GM18499 (cell line): ENCODE measurements around the gene EMC10.
"Not testable (repeated sequence)": the region's sequence is repeated elsewhere in the genome, so short reads cannot be mapped to it uniquely, and the experiment has no call there.

Source experiments
- ATAC-seq: cut with Tn5 transposase; IDR thresholded peaks from one replicate; pipeline ENCODE4 v1.9.1; 2021; ENCODE audit warnings: moderate number of reproducible peaks; ENCODE audit not compliant: insufficient read depth, unreplicated experiment

EMC10 gene

DNA sequence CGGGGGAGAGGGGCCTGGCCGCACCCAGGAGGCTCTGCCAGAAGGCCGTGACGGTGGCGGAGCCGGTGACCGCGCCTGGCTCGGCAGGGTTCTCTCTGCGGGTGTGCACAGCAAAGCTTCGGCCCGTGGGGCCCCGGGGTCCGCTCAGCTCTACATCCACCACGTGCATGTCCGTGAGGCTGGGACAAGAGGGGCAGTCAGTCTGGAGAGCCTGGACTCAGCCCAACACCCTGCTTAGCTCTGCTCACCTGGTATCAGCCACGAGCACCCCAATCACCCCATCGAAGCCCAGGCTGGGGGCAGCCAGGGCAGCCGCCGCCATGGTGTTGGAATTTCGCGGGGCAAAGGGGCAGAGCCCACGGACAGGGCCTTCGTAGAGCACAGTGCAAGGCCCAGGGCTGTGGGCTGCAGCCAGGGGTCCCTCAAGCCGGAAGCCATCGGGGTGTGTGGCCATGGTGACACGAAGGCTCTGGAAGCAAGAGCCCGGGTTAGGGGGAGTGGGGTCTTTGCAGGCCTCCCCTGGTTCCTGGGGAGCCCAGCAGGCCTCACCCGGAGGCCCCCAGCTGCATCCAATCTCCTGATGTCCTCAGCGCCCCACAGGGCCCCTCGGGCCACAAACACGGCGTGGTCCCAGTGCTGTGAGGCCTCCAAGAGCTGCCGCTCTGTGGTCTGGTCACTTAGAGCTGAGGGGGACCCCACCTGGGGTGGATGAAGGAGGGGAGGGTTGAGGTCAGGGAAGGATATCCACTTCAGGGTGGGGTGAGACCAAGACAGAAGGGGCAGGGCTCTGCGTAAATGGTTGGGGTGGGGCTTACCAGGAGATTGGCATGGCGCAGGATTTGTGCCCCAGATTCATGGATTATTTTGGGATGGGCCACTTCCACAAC lies 36.0 kb downstream of the EMC10 start:
- ATAC-seq: no peak

DNA sequence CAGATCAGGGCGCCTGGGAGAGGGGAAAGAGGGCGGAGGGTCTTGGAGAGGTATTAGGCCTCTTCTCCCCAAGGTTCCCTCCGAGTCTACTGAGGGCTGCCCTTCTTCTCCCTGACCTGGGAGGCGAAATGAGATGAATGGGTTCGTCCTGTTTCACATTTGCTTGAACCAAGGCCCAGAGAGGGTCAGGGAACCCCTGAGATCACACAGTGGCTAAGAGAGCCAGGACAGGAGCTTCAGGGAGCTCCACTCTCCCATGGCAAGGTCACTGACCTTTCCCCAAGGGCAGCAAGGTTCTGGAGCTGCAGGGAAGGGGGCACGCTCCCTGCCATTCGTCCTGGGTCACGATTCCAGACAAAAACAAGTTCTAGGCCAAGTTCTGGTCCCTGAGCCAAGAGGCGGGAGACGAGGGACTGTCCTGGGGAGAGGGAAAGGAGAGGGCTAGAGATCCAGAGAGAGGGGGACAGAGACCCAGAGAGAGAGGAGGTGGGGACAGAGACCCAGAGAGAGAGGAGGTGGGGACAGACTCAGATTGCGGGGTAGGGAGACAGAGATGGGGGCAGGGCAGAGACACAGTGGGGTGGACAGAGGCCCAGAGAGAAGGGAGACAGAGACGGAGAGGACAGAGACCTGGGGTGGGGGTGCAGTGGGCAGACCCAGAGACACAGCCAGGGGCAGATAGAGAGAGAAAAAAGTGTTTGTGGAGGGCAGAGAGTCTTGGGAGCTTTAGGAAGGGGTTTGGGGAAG lies 36.9 kb downstream of the EMC10 start:
- no peak for ATAC-seq

DNA sequence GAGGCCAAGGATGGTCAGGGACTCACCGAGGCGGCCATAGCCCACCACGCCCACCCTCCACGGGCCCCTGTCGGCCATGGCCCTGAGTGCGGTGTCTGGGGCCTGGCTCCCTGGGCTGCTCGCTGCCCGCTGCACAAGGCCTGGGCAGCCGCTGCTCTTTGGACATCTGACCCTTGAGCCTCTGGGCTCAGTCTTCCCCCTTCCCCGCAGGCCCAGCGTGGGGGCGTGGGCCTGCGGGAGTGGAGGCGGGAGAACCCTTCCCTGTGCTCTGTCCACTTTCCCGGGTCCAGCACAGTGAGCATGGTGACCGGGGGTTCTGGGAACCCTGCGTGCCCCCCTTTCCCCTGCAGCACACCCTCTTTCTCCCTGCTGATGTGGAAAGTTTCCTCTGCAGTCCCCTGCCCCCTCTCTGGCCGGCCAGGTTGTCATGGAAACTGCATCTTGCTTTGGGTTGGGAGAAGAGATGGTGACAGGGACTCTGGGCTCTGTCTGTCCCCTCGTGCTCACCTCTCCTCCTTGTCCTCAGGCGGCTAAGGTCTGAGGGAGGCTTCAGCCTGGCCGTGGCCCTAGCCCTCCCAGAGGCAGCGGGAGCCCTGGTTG lies 37.5 kb downstream of the EMC10 start, which contains the start of gene ASPDH:
TSS of gene ASPDH (minus strand) at position 168 of the 600 bp plus-strand sequence. CDS start at position 78, 90 bp downstream.
- no peak for ATAC-seq

DNA sequence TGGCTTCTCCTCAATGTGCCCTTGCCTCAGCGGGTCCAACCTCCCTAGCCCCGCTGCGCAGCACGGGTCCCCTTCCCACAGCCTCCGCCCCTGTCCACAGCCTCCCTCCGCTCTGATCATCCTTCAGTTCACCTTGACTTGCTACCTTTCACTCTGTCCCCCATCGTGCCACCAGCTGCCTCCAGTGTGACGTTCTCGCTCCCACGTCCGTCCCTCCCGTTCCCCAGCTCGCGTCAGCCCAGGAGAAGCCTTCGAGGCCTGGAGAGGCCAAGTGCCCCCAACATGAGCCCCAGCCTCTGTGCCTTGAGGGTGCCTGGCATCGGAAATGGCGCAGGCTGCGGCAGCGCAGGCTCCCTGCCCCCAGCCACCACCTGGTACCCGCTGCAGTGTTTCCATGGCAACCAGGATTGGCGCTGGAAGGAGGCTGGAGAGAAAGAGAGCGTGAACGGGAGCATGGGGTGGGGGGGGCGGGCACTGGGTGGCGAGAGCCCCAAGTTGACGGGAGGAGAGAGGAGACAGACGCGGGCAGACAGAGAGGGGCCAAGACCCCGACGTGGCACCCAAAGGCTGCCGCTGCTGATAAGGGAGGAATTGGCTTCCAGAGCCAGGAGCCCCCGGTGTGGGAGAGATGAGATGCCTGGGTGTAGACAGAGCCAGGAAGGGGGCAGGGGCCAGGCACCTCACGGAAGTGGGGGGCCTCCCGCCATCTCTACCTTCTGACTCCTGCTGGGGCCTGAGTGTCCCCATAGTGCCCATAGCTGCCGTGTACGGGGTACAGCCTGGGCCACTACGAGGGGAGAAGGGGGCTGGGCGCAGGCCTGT lies 38.2 kb downstream of the EMC10 start:
- ATAC-seq: no peak

DNA sequence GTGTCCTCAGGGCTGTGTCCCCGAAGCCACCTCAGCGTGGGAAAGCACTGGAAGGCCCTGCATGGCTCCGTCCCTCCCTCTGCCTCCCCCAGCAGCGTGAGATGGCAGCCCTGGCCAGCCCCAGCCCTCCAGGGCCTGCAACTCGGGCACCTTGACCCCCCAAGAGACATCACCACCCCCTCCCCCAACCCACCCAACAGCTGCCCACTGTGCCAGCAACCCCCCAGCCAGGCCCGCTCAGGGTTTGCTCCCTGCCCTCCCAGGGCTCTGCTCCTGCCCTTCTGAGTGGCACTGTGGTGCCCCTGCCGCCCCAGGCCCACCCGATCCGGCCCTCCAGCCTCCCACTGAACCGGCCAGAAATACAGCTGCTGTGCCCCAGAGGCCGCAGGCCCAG lies 38.9 kb downstream of the EMC10 start:
- no peak for ATAC-seq

DNA sequence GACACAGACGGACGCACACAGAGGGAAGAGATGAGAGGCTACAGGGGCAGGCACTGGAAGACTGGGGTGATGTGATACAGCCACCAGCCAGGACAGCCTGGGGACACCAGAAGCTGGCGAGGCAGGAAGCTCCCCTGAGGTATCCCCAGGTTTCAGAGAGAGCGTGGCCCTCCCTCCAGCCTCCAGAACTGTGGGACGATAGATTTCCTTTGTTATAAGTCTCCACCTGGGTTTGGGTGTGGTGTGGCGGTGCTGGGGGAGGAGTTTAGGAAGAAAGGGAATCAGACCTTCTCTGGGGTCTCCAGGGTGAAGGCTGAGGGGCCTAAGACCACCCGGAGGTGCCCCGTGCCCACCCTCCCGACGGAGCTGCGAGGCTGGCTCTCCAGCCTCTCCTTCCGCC lies 40.1 kb downstream of the EMC10 start:
- ATAC-seq: no peak

DNA sequence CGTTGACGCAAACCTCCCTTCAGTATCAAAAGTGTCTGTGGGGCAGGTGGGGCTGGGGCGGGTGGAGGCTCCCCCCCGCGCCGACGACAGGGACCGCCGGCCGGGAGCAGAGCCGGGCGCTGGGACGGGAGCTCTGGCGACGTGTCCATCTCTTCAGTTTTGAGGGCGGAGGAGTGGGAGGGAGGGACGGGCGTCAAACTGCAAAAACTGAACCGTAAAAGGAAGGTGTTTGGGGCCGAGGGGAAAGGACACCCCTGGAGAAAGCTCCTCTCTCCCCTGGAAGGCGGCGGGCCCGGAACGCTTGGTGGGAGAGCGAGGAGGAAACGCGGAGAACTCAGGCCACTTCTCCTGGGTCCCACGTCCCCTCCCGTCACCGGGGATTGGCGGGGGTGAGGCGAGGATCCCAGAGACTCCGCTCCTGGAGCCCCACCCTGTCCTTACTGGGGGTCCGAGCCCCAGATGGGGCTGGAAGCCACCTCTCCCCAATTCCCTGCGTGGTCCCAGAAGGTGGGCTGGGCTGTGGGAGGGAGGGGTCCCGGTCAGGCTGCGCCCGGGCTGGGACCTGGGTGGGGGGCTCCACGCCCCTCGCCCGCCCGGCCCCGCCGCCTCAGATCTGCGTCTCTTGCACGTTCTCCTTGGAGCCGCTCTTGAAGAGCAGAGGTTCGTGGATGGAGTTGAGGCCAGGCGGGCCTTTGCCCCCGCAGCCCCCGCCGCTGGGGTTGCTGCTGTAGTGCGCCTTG lies 40.8 kb downstream of the EMC10 start:
- ATAC-seq: no peak

DNA sequence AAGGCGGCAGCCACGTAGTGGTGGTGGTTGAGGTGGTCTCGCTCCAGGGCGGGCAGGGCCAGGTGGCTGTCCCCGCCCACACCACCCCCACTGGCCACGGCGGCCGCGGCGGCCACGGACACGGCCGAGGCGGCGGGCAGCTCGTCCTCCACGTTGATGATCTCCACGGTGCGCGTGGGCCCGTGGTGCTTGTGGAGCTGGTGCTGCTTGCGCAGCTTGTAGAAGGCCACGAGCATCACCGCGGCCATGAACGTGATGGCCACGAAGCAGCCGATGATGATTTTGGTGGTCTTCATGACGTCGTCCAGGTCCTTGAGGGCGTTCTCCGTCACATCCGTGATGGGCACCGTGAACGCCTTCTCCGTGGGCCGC lies 41.4 kb downstream of the EMC10 start:
- ATAC-seq: no peak

DNA sequence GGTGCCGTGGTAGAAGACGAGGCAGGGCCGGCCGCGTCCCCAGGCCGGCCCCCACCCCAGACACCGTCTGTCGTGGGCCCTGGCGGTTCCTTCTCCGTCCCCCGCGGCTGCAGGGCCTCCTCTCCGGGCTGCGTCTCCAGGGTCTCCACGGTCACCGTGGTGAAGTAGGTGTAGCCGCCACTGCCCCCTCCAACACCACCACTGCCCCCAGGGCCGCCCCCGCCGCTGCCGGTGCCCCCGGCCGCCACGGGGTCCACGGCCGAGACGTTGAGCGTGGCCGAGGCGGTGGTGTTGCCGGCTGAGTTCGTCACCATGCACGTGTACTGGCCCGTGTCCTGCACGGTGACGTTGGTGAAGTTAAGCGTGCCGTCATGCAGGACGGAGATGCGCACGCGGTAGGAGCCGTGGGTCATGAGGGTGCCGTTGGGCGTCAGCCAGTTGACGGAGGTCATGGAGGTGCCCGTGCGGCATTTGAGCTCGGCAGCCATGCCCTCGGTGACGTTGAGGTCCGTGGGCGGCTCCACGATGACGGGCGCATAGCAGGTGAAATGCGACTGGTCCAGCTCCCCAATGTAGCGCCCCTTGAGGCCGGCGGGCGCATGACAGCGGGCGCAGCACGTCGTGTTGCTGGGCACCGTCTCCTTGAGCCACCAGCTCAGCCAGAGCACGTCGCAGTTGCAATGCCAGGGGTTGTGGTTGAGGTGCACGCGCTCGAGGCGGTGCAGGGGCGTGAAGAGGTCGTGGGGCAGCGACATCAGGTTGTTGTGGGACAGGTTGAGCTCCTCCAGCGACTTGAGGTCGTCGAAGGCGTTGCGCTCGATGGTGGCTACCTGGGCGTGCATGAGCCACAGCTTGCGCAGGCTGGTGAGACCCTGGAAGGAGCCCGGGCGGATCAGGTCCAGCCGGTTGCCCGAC lies 42.0 kb downstream of the EMC10 start:
- ATAC-seq: no peak

DNA sequence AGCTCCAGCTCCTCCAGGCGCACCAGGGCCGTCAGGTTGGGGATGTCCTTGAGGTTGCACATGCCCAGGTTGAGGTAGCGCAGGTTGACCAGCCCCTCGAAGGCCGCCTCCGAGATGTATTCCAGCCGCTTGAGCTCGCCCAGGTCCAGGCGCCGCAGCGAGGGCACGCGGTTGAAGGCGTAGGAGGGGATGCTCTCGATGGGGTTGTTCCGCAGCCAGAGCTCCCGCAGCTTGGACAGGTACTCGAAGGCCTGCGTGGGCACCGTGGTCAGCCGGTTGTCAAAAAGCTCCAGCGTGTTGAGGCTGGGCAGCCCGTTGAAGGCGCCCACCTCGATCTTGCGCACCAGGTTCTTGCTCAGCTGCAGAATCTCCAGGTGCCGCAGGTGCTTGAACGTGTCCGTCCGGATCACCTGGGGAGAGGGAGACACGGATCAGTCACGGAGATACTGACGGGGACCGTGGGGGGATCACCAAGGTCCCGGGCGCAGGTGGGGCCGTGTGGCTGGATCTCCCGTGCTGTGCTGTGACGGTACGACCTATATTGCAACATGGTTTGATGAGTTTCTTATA lies 42.8 kb downstream of the EMC10 start:
- no peak for ATAC-seq

DNA sequence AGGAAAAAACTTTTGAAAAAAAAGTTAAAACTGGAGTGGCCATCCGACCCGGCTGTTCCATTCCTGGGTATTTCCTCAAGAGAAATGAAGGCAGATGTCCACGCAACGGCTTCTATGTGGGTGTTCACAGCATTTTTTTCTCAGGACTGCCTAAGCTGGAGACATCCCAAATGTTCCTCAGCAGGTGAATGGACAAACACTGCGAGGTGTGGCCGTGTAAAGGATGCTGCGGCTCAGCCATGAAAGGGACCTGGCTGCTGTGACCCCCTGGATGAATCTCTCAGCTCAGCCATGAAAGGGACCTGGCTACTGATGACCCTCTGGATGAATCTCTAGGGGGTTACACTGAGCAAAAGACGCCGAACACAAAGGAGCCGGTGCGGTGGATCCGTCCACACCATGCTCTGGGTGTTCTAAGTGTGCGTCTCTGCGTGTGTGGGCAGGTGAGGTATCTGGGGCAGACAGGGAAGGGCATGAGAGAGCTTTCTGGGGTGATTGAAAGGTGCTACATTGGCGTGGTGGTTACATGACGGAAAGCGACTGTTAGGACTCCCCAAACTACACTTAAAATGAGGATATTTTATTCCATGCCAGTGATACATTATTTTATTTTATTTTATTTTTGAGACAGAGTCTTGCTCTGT lies 44.6 kb downstream of the EMC10 start:
- ATAC-seq: no peak

DNA sequence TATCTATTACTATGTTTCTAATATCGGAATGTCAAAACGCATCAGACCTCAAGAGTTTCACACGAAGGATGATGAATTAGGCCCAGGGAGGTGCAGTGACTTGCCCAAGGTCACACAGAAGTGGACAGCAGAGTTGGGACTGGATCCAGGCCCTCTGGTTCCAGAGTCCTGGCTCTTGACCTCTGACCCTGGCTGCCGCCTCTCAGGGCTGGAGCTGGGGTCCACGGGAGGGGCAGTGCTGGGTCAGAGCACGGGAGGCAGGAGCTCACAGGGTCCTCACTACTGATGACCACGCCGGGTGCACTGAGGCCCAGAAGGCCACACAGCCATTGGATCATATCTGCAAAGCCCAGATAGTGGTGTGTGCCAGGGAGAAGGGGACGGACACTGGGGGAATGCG lies 46.6 kb downstream of the EMC10 start:
- no peak for ATAC-seq

DNA sequence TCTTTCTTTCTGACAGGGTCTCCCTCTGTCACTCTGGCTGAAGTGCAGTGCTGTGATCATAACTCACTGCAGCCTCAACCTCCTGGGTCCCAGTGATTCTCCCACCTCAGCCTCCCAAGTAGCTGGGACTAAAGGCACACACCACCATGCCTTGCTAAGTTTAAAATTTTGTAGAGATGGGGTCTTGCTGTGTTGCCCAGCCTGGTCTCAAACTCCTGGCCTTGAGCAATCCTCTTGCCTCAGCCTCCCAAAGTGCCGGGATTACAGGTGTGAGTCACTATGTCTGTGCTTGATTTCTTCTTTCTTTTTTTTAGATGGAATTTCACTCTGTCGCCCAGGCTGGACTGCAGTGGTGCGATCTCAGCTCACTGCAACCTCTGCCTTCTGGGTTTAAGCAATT lies 51.7 kb downstream of the EMC10 start:
- ATAC-seq: not testable (repeated sequence)

DNA sequence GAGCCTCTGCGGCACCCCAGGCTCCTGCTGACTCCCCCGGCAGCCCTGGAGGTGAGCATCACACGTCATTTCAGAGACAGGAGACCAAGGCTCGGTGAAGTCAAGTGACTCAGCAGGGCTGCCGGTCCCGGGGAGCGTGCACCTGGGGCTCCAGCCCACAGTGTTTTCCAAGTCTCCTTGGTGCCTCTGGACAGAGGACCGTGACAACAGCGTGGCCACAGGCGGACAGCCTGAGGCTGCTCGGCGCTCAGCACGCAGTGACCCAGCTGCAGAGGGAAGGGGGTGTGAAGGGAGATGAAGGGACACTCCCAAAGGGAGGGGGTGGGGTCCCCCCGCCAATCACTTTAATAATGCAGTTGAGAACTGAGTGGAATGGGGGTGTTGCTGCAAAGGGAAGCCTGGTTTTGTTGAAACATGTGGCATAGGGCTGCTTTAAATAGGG lies 54.9 kb downstream of the EMC10 start:
- ATAC-seq: no peak

DNA sequence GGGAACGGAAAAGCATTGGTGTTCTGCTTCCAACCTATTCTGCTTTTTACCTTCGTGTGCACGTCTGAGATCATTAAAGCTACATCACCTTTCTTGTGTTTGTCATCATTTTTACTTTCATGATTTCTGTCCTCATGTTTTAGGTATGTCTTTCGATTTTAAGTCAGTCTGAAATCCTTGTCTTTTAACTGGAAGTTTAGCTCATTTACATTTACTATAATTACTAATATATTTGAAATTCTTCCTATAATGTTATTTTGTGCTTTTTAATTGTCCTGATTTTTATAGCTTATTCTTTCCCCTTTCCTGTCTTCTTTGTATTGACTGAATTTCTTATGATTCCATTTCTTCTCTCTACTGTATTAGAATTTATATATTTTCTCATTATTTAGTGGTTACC lies 56.6 kb downstream of the EMC10 start:
- no peak for ATAC-seq

DNA sequence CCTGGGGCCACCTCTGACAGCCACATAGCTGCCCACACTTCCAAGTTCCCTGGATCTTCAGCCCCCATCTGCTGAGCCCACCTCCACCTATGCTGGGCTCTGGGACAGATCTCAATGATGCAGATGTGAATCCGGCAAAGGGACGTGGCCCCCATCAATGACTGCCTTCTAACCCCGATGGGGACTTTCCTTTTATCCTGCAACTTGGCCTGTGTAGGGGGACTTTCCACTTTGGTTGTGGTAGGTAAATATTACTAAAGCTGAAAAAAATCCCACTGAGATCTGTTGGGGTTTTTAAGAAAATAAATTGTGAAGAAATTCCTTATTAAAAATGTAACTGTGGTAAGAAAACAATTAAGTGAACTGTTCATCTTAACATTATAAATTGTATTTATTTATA lies 58.2 kb downstream of the EMC10 start:
- no peak for ATAC-seq

DNA sequence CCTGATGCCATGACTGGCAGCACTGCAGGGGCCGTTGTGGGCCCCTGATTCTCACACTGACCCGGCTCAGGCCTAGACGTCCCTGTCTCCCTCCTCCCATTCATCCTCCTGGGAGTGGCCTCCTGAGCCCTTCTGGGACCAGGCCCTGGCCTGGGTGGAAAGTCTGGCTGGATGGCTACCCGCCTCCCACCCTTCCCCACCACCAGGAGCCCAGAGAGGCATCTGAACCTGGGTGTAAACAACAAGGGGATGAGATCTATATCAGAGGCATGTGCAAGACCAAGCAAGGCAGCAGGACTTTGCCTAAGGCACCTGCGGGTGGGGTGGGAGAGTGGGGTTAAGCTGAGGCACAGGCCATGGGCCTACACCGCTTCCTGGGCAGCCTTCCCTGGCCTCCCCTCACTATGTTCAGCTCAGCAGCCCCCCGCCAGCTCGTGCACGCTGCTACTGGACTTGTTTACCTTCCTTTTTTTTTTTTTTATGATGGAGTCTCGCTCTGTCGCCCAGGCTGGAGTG lies 59.4 kb downstream of the EMC10 start:
- no peak for ATAC-seq
